Raji (cell line): ENCODE data around the gene PRKD2.

Experiments used
- POLR2A ChIP-seq: IDR thresholded peaks from 2 replicates; pipeline ENCODE4 v1.6.1; 2011; ENCODE audit warnings: low read depth, low read length, control low read depth; ENCODE audit not compliant: insufficient read depth

The PRKD2 gene

GRCh38 chr19:46698395-46699321, 18.3 kb downstream of the PRKD2 start:
- TF ChIP-seq POLR2A, result no peak

DNA sequence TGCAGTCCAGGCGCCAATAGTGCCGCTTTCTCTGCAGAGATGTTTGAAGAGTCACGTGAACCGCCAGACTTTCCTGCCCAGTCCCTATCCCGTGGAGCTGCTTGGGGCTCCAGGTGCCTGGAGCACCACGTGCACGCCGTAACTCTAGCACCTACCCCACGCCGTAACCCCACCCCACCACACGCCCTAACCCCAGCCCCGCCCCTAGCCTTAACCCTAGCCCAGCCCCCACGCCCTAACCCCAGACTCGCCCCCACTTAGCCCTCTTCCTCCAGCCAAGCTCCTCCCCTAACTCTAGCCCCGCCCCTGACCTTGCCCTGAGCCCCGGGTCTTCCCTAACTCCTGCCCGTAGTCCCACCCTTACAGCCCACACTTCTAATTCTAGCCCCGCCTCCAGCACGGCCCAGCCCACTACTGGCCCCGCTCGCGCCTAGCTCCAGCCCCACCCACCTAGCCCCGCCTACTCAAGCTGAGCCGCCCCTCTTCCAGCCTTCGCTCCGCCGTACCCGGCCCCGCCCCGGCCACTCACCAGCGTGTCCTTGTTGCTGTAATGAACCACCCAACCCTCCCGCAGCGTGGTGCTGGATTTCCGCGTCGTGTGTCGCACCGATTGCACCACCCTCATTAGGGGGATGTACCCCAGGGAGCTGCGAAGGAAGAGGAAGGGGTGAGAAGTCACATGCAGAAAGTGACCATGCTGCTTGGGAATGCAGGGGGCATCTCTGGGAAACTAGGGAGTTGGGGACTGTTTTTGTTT, 19.5 kb downstream of the PRKD2 start:
- TF ChIP-seq POLR2A, result no peak

- no peak for TF ChIP-seq POLR2A
Measured at GRCh38 chr19:46696866-46697203, 20.1 kb downstream of the PRKD2 start.

DNA sequence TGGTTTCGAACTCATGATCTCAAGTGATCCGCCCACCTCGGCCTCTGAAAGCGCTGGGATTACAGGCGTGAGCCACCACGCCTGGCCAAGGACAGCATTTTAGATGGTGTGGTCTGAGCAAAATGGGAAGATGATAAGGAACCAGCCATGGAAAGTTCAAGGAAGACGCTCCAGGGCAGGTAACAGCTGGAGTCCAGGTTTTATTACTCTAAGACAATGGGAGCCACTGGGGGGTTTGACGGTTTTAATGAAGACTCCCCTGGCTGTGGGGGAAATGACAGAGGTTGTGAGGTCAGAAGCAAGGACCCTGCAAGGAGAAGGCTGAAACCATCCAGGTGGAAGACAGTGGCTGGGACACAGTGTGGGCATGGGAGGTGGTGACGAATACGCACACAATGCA, 20.9 kb downstream of the PRKD2 start:
- TF ChIP-seq POLR2A, result no peak

DNA sequence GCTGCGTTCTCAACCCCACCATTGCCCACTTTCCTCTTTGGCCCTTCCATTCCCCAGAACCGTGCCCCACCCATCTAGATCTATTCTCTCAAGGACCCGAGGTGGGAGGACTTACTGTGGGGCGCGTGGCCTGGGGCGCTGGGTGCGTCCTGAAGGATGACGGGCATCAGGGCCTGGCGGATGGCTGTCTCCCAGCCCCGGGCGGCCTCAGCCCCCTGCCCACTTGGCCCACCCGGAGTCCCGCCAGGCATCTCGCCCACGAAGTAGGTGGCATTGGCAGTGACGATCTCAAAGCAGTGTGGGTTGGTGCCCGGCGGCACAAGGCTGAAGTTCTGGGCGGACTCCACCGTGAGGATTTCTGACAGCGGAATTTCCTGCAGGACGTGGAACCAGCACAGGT, 23.2 kb downstream of the PRKD2 start:
- TF ChIP-seq POLR2A, result no peak

DNA sequence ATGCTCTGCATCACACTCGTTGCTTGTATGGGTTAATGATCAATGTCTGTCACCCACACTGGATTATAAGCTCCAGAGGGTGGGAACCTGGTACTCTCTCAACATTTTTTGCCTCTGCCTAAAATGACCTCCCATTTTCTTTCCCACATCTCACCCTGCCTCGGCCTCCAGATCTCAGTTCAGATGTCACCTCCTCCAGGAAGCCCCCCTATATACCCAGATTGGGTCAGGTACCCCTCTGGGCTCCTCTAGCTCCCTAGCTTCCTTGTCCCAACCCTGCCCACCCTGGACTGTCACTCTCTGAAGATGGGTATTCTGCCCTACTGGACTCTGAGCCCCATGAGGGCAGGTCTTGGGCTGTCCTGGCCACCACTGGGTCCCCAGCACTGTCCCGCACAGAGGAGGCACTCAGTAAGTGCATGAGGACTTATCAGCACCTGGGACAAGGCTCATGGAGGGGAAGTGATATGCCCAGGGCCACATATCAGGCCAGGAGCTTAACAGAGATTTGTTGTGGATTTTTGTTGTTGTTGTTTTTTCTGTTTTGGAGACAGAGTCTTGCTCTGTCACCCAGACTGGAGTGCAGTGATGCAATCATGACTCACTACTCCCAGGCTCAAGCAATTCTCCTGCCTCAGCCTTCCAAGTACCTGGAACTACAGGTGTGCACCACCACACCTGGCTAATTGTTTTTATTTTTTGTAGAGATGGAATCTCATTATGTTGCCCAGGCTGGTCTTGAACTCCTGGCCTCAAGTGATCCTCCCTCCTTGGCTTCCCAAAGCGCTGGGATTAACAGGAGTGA, 23.8 kb downstream of the PRKD2 start:
- no peak for TF ChIP-seq POLR2A

DNA sequence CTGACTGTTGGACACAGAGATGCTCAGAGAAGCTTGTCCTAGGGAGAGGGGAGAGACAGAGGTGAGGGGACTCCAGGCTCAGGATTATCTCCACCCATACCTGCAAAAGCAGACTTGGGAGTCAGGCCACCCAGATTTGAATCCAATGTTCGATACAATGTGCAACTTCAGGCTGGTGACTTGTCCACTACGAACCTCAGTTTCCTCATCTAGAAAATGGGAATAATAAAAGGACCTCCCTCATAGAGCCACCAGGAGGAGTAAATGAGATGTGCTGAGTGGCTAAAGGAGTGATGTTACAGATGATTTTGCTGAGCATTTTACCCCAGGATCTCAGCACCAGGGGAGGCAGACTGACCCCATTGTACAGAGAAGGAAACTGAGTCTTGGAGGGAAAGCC, 25.0 kb downstream of the PRKD2 start:
- no peak for TF ChIP-seq POLR2A

- TF ChIP-seq POLR2A, result no peak
Measured at GRCh38 chr19:46691104-46691503, 25.8 kb downstream of the PRKD2 start.

- no peak for TF ChIP-seq POLR2A
Measured at GRCh38 chr19:46689358-46689757, 27.6 kb downstream of the PRKD2 start.

- no peak for TF ChIP-seq POLR2A
Measured at GRCh38 chr19:46687438-46688145, 29.3 kb downstream of the PRKD2 start.

GRCh38 chr19:46685189-46685588, 31.7 kb downstream of the PRKD2 start:
- TF ChIP-seq POLR2A, result no peak

DNA sequence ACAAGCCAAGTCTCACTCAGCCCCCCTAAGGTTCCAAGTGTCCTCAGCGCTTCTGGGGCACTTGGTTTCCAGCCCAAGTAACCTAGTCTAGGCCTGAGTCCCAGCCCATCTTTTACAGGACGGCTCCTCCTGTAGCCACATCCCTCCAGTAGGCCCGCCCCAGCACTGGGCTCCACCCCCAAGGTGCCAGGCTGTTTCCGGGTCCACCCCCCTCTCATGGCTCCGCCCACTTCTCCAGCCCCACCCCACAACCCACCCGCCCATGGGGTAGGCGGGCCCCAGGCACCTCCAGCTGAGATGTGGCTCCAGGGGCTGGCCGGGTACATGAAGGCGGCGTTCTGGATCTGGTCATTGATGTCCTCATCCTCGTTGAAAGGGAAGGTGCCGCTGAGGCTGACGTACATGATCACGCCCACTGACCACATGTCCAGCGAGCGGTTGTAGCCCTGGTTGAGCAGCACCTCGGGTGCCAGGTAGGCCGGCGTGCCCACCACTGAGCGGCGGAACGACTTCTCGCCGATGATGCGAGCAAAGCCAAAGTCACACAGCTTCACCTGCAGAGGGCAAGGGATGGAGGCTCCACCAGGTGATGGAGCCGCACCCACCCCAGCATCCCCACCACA, 38.7 kb downstream of the PRKD2 start:
- TF ChIP-seq POLR2A, result no peak

DNA sequence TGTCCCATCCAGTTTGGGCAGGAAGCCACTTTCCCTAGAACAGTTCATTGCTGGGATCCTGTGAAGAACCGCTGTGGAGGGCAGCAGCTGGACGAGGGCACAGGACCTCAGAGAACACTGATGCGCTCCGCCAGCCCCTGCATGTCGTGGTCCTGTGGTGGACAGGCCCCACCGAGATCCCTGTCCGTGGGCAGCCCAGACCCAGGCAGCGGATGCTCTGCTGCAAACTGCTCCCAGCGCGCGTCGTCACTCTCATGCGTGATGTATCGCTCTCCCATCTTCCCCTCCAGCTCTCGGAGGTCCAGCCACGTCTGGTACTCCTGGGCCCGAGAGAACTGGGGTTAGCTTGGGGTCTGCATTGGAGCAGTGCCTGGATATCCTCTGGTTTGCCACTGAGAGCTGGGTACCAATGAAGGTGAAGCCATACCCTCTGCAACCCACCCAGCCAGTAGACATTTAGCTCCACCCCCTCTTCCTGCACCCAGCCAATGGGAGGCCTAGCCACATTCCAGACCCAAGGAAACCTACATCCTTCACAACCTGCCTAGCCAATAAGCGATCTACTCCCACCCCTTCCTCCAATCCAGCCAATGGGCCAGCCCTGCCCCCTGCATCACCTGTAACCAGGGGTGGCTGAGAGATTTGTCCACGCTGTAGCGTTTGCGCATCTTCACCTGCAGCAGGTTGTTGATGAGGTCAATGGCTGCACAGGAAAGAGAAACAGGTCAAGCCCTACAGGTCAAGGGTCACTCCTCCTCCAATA, 42.3 kb downstream of the PRKD2 start:
- TF ChIP-seq POLR2A, result no peak

DNA sequence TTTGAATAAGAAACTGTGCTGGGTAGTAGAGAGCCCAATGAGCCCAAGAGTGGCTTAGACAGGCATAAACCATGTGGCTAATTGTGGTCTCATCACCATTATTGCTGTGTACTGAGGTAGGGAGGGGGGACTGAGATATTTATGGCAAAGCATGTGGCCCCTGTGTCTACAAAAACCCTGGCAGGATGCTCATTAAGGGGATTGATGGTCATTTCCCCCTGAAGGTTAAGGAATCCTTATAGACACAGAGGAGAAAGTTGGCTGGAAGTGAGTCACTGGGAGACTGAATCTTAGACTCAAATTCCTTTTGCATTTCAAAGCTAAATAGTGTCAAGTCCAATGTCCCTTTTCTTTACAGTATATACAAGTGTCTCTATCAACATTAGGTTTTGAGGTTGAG, 46.1 kb downstream of the PRKD2 start:
- no peak for TF ChIP-seq POLR2A
